ENCODE measurements around the gene LRRC8A. TPM values are rescaled to one million over a fixed set of nuclear protein-coding genes. Genes with fewer than 3 reads are reported as not detected.

The LRRC8A gene
- total RNA-seq: 76.4 and 165 TPM in 2 replicates

DNA sequence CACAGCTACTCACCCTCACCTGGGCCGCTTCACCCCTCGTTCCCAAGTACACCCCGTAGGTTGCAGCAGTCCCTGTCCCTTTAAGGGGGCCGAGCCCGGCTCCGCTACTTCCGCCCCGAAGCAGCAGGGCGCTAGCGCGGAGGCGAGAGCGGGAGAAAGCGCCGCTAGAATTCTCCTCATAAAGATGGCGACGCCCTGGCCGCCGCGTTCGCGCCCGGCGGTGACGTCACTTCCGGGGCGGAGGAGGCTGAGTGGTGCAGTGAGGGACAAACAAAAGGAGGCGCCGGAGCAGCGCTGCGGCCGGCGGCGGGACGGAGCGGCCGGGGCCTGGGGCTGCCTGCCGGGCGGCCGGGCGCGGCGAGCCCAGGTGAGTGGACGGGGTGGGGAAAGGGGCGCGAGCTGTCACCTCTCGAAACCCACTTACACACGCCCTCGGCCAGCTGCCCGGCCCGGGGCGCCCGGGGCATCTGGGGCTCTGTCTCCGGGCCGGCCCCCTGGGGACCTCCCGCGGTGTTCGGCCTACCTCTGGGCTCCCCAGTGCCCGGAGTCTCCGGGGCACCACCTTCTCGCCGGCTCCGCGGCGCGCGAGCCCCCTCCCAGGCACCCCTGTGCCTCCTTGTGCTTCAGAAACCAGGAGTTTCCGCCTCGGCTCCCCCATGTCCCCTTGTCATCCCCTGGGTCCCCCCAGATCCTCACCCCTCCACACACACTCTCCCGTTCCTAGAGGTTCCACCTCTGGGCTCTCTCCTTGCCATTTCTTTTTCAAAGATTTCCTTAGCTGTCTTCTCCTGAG is at the start of gene LRRC8A, which contains the start of gene KYAT1:
TSS of gene LRRC8A (plus strand) at position 250 of the 793 bp plus-strand sequence. CDS start 25,032 bp downstream, outside the sequence.
TSS of gene KYAT1 (minus strand) at position 67 of the 793 bp plus-strand sequence. CDS start 36,545 bp downstream, outside the sequence.

DNA sequence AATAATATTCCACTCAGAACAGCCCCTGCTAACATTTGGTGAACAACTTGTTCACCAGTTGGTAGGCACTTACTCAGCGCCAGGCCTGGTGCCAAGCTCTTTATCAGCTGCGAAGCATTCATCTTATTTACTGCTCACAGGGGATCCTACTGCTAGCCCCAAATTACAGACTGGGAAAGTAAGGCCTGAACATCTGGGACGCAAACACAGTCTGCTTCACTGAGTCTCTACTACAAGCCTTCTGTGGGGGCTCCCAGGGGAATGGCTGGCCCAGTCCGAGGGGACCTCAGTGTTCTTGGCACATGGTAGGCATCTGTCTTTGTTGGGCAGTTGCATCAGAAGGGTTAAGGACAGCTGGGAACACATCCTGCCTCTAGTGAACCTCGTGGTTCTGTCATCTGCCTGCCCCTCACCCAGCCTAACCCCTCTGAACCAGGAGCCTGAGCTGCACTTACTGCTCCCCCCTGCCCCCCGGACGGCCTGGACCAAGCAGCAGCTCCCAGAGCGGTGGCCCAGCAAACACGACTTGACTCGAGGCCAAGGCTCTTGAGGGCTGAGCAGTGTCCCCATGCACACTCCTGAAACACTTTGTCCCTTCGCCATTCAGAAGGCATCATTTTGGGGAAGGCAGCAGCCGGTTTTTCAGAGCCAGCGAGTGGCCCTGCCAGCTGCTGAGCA is 38.6 kb downstream of the LRRC8A start, which contains the start of gene PHYHD1:
TSS of gene PHYHD1 (plus strand) at position 602 of the 678 bp plus-strand sequence. CDS start 1,342 bp downstream, outside the sequence.

GRCh38 chr9:128947527-128948301 is 65.8 kb downstream of the LRRC8A start, which contains the start of the genes DOLK and NUP188:
Gene DOLK (minus strand): TSS chr9:128947603. CDS start chr9:128947303, 300 bp downstream.
Gene NUP188 (plus strand): TSS chr9:128947699. CDS start chr9:128947720, 21 bp downstream.

Other genes starting within 250 kb of the LRRC8A start
- gene DYNC2I2, start 225.3 kb upstream of the LRRC8A start, total RNA-seq: 50.4 and 67.8 TPM in 2 replicates
- 519 and 772 TPM in 2 replicates for gene SET, start 192.9 kb upstream of the LRRC8A start, total RNA-seq
- 13.5 and 22.7 TPM in 2 replicates for gene PKN3, start 179.6 kb upstream of the LRRC8A start, total RNA-seq
- gene ZDHHC12, start 158.0 kb upstream of the LRRC8A start, total RNA-seq: 26.9 and 39.0 TPM in 2 replicates
- gene ZER1, start 110.2 kb upstream of the LRRC8A start, total RNA-seq: 9.1 and 15.9 TPM in 2 replicates
- gene TBC1D13, start 94.9 kb upstream of the LRRC8A start, total RNA-seq: 10.5 and 16.0 TPM in 2 replicates
- 17.0 and 19.6 TPM in 2 replicates for gene ENDOG, start 63.6 kb upstream of the LRRC8A start, total RNA-seq
- 13.6 and 23.9 TPM in 2 replicates for gene SPOUT1, start 52.3 kb upstream of the LRRC8A start, total RNA-seq
- gene KYAT1, start 183 bp upstream of the LRRC8A start, total RNA-seq: 5.8 and 9.8 TPM in 2 replicates
- gene PHYHD1, start 38.8 kb downstream of the LRRC8A start, total RNA-seq: 0.44 and 0.65 TPM in 2 replicates
- 24.0 and 33.0 TPM in 2 replicates for gene DOLK, start 65.5 kb downstream of the LRRC8A start, total RNA-seq
- gene NUP188, start 65.6 kb downstream of the LRRC8A start, total RNA-seq: 38.5 and 105 TPM in 2 replicates
- gene SH3GLB2, start 146.2 kb downstream of the LRRC8A start, total RNA-seq: 24.4 and 46.9 TPM in 2 replicates
- gene MIGA2, start 154.5 kb downstream of the LRRC8A start, total RNA-seq: 19.8 and 31.1 TPM in 2 replicates
- gene DOLPP1, start 199.0 kb downstream of the LRRC8A start, total RNA-seq: 7.3 and 12.0 TPM in 2 replicates
- 24.9 and 32.7 TPM in 2 replicates for gene CRAT, start 228.7 kb downstream of the LRRC8A start, total RNA-seq
- 64.8 and 77.2 TPM in 2 replicates for gene PTPA, start 229.3 kb downstream of the LRRC8A start, total RNA-seq

All from bladder microvascular endothelial cell (primary cell).